G401.6 (cell line): ENCODE data around the gene MARVELD3.
"Not testable (repeated sequence)": the region's sequence is repeated elsewhere in the genome, so short reads cannot be mapped to it uniquely, and the experiment has no call there.

ENCODE experiments used
- FAIRE-seq: peaks from 2 replicates; lab custom pipeline; 2012; peaks lifted over from hg19 to GRCh38; lab: Jason Lieb, UNC

The MARVELD3 gene

DNA sequence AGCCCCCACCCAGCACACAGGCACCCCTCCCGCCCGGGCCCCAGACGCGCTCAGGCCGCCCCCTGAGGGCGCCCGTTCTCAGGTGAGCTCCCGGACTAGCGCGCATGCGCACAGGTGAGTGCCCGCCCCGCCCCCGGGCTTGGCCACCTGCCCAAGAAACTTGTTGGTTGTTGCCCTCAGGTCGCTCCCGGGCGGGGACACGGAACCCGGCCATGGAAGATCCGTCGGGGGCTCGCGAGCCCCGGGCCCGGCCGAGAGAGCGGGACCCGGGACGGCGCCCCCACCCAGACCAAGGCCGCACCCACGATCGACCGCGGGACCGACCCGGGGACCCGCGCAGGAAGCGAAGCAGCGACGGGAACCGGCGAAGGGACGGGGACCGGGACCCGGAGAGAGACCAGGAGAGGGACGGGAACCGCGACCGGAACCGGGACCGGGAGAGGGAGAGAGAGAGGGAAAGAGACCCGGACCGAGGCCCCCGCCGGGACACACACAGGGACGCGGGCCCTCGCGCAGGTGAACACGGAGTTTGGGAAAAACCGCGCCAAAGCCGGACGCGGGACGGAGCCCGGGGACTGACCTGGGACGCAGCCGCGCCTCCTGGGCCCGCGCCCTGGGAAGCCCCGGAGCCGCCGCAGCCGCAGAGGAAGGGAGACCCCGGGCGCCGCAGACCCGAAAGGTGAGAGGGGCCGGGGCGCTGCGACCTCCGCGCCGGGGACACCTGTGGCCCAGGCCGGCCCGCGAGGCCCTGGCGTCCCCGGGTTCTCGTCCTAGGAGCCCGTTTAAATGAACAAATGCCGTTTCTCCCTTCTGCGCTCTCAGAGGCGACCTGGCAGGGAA is at the start of gene MARVELD3:
MARVELD3 (plus strand) TSS at position 167 of the 840 bp plus-strand sequence; CDS start at position 213, 46 bp downstream.
- FAIRE-seq = no peak

- no peak for FAIRE-seq
These were observed 49.0 kb upstream of the MARVELD3 start, which contains the start of gene TAT for GRCh38 chr16:71576971-71577370. TSS of gene TAT (minus strand) at chr16:71577092. CDS start at chr16:71576415, 677 bp downstream.

GRCh38 chr16:71582553-71582848 is 43.5 kb upstream of the MARVELD3 start:
- FAIRE-seq = not testable (repeated sequence)

DNA sequence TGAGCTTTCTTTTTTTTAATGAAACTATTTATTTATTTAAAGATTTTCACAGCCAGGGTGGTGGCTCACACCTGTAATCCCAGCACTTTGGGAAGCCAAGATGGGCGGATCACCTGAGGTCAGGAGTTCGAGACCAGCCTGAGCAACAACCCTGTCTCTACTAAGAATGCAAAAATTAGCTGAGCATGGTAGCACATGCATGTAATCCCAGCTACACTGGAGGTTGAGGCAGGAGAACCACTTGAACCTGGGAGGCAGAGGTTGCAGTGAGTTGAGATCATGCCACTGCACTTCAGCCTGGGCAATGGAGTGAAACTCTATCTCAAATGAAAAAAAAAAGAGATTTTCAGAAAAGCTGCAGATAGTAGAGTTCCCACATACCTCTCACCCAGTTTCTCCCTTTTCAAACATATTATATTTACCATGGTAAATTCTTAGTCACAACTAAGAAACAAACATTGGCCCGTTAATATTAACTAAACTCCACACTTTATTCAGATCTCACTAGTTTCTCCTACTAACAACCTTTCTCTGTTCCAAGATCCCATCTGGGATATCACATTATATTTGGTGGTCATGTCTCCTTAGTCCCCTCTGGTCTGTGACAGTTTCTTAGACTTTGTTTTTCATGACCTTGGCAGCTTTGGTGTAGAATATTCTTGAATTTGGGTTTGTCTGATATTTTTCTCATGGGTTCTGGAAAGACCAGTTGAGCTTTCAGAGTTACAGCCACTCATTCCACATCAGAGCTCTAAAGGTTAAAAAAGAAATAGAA is 41.3 kb upstream of the MARVELD3 start:
- no peak for FAIRE-seq

- FAIRE-seq = no peak
These were observed 40.7 kb upstream of the MARVELD3 start for GRCh38 chr16:71585318-71585703.

DNA sequence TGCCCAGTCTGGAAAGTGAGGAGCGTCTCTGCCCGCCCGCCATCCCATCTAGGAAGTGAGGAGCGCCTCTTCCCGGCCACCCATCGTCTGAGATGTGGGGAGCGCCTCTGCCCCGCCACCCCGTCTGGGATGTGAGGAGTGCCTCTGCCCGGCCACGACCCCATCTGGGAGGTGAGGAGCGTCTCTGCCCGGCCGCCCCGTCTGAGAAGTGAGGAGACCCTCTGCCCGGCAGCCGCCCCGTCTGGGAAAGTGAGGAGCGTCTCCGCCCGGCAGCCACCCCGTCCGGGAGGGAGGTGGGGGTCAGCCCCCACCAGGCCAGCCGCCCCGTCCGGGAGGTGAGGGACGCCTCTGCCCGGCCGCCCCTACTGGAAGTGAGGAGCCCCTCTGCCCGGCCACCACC is 36.6 kb upstream of the MARVELD3 start:
- not testable (repeated sequence) for FAIRE-seq

DNA sequence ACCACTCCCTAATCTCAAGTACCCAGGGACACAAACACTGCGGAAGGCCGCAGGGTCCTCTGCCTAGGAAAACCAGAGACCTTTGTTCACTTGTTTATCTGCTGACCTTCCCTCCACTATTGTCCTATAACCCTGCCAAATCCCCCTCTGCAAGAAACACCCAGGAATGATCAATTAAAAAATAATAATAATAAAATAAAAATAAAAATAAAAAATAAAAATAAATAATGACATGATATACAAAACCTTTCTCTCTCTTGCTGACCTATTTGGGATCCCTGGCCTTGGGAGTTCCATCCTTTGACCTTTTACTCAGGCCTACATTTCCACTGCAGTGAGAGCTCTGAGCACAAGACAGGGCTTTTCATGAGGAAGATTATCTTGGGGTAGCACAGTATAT is 35.9 kb upstream of the MARVELD3 start:
- FAIRE-seq = not testable (repeated sequence)

DNA sequence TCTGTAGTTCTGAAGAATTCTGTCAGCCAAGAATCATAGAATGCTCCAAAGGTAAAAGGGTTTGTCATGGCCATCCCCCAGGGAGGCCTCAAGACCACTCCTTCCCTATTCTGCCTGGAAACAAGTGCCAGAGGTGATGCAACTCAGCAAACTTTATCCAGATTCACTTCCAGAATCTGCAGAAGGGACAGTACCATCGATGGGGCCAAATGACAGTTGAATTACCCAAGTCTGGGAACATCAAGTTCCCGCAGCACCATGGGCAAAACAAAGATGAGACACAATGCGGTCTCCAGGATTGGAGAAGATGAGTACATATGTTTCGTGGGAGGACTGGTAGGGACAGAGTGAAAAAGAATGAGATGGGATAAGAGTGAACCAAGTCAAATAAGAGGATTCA is 35.4 kb upstream of the MARVELD3 start:
- FAIRE-seq = no peak

- FAIRE-seq = no peak
These were observed 34.1 kb upstream of the MARVELD3 start for GRCh38 chr16:71591917-71592316.

- no peak for FAIRE-seq
These were observed 32.7 kb upstream of the MARVELD3 start for GRCh38 chr16:71593048-71593999.

GRCh38 chr16:71594000-71594646 is 31.9 kb upstream of the MARVELD3 start:
- FAIRE-seq = no peak

DNA sequence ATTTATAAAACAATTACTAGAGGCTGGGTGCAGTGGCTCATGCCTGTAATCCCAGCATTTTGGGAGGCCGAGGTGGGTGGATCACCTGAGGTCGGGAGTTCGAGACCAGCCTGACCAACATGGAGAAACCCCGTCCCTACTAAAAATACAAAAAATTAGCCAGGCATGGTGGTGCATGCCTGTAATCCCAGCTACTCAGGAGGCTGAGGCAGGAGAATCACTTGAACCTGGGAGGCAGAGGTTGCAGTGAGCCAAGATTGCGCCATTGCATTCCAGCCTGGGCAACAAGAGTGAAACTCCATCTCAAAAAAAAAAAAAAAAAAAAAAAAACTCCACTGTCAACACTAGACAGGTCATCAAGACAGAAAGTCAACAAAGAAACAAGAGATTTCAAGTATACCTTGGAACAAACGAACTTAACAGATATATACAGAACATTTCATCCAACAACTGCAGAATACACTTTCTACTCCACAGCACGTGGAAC is 30.6 kb upstream of the MARVELD3 start:
- FAIRE-seq = not testable (repeated sequence)

- not testable (repeated sequence) for FAIRE-seq
These were observed 27.6 kb upstream of the MARVELD3 start for GRCh38 chr16:71598426-71598825.

DNA sequence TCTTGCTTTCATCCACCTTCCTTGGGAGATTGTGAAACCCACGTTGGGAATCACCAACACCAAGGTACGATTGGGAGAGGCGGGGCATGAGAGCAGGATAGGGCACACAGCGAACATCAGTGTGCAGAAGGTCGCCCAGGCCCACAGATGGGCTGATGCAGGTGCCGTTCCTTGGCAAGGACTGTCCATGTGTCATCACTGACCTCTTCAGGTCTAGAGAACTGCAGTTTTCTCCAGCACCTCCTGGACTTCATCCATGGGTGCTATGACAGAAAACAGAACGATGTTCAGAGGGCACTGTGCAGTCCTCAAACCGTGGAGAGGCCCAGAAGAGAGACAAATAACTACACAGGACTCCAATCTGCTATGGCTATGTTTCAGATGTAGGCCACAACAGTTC is 25.2 kb upstream of the MARVELD3 start:
- no peak for FAIRE-seq

DNA sequence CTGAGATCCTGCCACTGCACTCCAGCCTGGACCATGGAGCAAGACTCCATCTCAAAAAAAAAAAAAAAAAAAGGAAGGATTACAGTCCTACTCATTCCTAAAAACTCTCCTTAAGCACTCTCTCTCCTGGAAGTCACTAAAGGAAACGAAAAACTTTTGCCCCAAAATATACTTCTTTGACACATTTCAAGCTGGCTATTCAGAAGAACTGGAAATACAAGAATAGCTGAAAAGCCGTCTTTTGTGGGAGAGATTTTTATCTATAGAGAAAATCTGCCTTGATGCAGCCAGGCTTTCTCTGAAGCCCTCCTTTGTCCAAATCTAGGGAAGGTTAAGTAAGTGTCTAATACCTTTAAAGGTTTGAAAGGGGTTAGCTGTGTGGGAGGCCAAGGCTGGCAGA is 16.9 kb upstream of the MARVELD3 start:
- no peak for FAIRE-seq

DNA sequence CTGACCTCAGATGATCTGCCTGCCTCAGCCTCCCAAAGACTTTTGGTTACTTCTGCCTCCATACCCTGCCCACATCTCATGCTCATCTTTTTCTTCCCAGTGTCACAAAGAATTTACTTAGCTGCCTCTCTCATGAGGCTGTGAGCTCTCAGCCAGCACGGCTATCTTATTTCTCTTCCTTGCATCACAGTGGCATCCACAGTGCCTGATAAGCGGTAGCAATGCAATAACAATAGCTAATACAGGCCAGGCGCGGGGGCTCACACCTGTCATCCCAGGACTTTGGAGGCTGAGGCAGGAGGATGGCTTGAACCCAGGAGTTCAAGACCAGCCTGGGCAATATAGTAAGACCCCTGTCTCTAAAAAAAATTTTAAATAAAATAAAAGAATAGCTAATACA is 15.5 kb upstream of the MARVELD3 start:
- no peak for FAIRE-seq

GRCh38 chr16:71610936-71611871 is 14.8 kb upstream of the MARVELD3 start:
- FAIRE-seq = no peak

GRCh38 chr16:71614956-71615355 is 11.0 kb upstream of the MARVELD3 start:
- not testable (repeated sequence) for FAIRE-seq

GRCh38 chr16:71618429-71618828 is 7.6 kb upstream of the MARVELD3 start:
- no peak for FAIRE-seq

GRCh38 chr16:71622088-71622487 is 3.9 kb upstream of the MARVELD3 start:
- no peak for FAIRE-seq
